HK-2 (cell line): ENCODE results near the gene ACSL6.

ENCODE experiments used
- DNase-seq: peaks from one replicate; pipeline ENCODE4 v3.0.0-alpha.2; 2018; ENCODE audit not compliant: unreplicated experiment

ACSL6 gene

DNA sequence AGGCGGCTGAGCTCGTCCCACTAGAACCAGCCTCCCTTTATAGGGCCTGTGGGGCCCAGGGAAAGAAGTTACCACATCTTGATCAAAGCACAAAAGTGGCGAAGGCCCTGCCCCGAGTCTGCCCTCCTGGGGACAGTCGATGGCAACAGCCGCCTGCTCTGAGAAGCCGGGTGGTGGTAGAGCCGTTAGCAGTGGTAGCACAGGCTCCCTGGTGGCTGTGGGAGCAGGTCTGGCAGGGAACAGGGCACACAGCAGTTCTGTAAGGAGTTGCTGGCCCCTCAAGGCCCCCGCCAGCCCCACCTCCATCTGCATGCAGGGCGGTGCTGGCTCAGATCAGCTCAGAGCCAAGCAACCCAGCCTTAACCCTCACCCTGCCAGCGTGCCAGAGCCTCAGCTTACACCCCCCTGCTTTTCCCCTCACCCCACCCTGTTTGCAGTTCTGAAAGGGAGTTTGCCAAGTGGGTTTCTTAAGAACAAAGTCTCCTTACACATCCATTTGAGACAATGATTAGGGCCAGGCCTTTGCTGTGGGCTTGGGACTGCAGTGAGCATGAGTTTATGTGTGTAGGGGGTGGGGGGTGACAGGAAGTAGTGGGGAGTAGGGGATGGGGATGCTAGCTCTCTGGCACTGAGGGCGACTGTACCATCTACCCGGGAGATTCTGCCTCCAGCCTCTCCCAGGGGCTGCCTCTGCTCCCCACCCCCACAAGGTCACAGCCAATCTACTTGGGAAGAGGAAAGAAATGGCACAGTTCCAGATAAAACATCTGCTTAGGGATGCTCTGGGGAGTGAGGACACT is 11.8 kb downstream of the ACSL6 start:
- DNase-seq = no peak

DNA sequence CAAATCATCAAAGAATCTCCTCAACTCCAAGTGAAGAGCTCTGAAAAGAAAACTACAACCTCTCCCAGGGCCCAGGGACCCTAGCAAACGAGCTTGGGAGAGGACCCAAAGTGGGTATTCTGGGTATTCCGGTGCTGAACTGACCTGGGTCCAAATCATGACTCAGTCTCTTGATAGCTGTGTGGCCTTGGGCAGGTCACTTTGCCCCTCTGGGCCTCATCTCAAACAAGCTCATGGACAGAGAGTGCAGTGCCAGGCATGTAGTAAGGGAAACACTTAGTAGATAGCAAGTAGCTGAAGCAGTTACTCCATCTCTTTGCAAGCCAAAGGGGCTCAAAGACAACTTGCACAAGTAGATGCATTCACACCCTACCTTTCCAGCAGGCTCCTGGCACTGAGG is 12.4 kb downstream of the ACSL6 start:
- DNase-seq = no peak

DNA sequence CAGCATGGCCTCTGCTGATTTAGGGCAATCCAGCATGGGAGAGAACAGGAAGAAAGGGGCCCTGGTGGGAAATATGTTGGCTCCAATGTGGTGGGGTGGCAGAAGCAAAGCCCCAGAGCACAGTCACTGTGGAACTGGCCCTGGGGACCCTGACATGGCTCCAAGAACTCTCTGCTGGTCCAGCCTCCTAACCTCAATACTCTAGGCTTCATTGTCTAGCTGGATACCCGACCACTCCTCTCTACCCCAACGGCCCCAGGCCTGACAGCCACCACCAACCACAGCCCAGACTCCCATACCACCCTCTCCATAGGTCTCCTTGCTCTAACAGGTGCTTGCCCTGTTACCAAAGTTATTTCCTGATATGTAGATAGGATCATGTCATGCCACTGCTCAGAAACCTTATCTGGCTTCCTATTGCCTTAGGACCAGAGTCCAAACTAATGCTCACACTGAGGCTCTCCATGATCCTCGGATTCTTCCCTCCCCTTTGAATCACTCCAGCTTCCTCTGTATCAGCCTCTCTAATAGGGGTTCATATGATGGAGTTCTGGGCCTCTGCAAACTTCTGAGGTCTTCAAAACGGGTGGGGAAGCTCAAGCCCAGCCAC is 12.9 kb downstream of the ACSL6 start:
- DNase-seq = no peak

GRCh38 chr5:131997727-131998117 is 13.7 kb downstream of the ACSL6 start:
- no peak for DNase-seq

DNA sequence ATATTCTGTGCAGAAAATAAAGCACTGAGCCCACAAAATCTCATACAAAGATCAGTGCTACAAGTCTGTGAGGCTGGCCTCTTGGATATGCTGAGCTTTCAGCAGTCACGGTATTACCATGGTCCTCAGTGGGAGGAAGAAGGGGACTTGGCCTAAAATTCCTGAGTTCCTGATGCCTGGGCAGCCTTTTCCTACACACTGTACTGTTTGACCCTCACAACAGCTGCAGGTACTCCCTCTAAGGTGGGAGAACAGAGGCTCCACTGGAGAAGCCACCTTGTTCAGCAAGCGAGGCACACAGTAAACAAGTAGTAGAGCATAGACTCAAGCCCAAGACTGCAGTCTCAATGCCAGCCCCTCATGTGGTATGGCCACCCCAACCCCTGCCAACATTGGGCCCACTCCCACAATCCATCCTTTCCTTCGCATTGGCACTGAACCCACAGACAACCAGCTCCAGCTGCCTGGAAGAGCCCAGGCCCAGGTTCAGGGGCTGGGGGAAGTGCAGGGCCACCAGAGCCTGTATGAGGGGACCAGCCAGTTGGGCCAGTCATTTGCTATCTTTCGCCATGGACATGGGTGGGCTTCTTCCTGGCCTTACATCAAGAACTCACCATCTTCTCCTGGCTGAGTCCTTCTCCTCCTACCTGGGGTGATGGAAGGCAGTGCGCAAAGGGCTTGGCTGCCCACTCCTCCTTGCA is 14.3 kb downstream of the ACSL6 start:
- no peak for DNase-seq

DNA sequence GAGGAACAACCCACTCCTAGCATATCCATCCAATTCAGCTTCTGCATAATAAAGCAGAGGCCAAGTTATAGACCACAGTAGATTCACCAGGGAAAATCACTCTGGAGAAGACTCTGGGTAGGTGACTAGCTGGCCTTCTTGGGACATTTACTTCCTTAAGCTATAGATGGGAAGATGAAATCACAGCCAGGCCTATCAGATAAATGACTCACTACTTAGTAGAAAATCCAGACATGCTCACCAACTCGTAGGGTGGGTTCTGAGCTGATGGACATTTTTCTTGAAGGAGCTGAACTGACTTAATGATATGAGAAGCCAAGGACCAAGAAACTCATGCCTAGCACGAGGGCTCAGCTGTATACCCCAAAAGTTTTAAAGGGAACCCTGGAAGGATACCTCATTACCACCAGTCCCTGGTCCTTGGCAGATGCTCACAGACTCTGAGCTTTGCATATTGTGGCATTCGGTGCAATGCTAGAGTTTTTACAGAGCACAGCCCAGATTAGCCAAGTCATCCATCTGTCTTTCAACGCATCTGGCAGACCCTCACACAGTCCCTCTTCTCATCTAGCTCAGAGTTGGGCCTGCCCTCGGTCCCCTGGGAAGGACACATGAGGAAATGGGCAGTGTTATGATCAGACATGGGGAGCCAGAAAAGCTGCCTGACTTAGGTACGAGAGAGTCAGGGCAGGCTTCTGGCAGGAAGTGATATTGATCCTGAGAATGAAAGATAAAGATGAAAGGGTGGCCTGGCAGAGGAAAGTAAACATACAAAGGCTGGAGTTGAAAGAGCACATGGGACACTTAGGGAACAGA is 15.0 kb downstream of the ACSL6 start:
- no peak for DNase-seq

GRCh38 chr5:131994533-131995226 is 16.8 kb downstream of the ACSL6 start:
- no peak for DNase-seq

DNA sequence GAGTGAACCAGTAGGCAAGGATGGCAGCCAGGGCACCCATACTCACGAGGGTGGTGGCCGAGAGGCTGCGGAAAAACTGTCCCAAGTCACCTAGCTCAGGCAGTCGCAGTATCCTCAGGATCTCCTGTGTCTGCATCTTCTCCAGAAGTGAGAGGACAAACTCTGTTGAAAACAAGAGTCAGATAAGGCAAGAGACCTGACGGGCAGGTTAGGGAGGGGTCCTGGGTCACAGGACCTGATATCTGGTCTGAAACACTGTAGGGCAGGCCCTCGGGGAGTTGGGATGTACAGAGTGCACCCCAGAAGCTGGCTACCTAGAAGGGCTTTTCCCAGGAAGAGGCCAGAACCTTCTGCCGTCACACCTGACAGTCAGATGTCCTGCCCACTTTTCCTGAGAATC is 17.4 kb downstream of the ACSL6 start:
- DNase-seq = no peak

- DNase-seq = no peak
These were observed 17.8 kb downstream of the ACSL6 start for GRCh38 chr5:131993676-131994075.

DNA sequence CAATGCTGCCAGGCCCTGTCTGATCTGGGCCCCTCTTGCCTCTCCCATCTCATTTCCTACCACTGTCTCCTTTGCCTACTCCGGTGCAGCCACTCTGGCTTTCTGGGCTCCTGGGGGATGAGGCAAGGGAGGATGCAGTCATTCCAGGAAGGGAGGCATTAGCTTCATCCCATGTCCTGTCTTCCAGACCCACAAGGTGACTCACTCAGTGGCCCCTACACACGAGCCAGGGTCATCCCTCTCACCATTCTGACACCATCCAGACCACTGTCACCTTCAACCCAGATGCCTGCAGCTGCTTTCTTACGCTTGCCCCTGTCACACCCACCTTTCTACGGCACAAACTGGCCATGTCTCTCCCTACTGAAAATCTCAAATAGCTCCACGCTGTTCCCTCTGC is 19.1 kb downstream of the ACSL6 start:
- no peak for DNase-seq

DNA sequence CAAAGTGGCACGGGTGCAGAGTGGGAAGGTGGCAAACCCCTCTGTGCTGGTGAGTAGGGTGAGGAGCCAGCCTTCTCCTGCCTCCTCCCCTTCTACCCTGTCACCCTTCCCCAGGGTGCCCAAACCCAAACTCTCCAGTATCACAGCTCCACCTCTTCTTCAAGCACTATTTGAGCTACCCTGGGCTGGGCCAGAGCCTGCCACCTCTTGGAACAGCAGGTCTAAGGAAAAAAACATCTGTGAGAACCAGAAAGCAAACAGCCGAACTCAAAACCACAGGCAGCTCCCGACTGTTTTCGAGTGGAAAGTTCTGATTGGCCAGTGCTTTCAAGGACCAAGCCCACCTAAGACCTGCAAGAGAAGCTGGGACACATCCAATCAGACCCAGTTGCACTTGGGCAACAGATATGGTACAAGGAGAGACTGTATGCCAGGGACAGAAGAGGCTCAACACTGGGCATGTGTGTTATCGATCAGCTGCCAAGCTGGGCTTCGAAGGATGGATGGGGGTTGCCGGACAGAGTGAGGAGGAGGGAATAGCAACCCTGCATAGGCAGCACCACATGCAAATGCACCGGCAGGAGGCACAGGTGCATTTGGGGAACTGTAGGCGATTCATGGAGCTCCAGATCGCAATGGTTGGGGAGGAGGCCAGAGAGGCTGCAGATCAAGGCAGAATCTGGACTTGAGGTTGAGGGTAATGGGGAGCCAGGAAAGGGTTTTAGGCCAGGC is 19.7 kb downstream of the ACSL6 start:
- no peak for DNase-seq

- DNase-seq = no peak
These were observed 20.7 kb downstream of the ACSL6 start for GRCh38 chr5:131990716-131991115.

DNA sequence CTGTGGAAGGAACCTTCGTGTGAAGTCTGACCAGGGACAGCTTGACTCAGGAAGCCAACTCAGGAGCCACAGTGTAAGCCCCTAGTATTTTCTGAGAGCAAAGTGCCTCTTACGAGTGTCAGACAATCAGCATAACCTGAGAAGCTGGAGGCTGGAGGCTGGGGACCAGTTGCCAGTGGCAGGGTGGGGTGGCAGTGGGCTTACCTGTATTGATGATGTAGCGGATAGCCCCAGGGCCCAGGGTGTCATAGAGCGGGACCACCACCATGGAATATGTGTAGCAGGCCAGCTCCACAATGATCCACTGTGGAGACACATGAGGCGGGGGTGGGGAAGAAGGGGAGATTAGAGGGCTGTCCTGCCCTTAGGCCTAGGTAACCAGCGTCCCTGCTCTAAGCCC is 22.9 kb downstream of the ACSL6 start:
- DNase-seq = no peak

DNA sequence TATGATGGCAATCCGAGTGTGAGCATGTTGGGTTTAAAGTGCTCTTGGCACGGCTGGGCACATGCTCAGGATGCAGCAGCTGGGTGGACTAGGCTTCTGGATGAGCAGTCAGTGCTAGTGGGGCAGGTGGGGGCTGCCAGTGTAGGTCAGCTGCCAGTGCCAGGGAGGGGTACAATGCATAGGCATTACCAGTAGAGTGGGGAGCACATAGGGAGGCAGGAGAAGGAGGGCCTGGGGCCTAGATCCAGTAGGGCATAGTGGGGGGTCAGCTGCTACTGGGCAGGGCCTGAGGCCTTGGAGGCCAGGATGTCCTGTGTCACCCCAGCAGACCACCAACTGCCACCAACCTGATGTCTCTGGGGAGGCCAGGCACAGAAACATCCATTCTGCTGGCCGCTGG is 24.2 kb downstream of the ACSL6 start:
- DNase-seq = no peak

DNA sequence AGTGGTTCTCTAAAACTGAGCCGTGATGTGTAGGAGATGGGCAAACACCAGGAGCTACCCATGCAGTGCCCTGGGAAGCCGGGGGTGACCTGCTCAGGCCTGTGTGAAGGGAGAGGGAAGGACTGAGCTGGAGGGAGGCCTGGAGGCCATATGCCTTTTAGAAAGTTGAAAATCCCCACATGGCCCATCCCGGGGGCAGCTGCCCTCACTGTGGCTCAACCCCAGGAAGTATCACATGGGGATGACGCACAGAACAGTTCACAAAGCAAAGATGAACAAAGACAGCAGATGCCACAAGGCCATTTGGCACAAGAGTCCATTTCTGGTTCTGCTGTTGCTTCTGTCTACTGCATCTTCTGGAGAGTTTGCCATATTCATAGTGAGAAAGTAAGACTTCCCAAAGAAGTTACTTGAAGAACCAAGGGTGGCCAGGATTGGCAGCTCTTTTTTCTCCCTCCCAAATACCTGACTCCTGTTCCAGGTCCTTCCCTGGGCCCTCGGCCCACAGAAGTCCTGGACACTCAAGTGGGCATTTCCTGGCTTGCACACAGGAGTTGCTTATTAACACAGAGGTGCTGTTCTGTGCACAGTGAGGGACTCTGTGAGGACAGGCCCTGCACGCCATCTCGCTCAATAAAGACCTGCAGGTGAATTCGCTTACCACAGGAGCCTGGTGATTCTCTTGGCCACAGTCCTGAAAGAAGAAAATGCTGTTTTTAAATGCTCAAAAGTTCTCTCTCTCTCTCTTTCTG is 25.1 kb downstream of the ACSL6 start:
- DNase-seq = no peak

GRCh38 chr5:131984956-131985665 is 26.3 kb downstream of the ACSL6 start:
- no peak for DNase-seq

DNA sequence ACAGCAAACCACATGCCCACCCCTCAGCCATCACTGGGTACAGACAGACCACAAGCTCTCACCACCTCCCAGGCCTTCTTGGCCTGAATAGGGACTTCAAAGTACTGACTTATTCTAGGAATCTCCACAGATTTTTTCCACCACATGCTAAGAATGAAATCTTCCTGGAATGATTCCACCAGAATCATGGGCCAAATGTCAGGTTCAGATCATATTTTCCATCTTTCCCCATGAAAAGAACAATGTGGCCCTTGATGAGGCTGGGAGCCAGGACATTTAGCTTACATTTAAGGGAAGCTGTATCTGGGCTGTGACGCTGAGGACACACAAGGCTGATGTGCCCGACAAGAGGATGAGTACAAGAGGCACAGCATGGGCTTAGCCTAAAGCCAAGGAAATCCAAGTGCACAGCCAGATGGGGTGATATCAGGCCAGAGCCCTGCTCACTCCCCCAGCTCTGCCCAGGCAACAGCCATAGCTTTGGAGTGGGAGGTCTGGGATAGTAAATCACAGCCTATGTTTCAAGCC is 28.1 kb downstream of the ACSL6 start:
- no peak for DNase-seq

DNA sequence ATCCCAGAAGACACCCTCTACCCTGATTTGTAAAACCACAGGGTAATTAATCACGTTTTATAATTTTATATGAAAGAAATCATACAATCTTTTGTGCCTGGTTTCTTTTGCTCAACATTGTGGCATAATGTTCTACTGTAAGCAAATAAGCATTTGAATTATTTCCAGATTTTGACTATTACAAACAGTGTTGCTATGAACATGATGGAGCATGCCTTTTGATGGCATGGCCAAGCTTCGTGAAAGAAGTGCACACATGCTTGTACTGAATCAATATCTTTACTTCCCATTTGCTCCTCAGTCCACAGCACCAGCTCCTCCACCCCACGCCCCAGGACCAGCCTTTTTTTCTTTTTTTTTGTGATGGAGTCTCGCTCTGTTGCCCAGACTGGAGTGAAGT is 29.9 kb downstream of the ACSL6 start:
- no peak for DNase-seq

- DNase-seq = no peak
These were observed 30.8 kb downstream of the ACSL6 start for GRCh38 chr5:131980696-131981095.
